Keratinocyte (primary cell): Measurements from ENCODE around the gene ANO2.

Experiments used
- CTCF ChIP-seq, 3 experiments: IDR thresholded peaks in 1 of 3; conservative IDR thresholded peaks in 1 of 3; optimal IDR thresholded peaks in 1 of 3; 2 replicates in 2 of 3; 3 replicates in 1 of 3; pipeline versions ENCODE3 to v1.5.1; 2011; ENCODE audit warnings: low read length in 3 of 3, mild to moderate bottlenecking in 3 of 3, moderate library complexity in 2 of 3, control low read depth in 1 of 3, inconsistent platforms in 1 of 3; ENCODE audit not compliant: insufficient read depth in 2 of 3; ENCODE audit errors: extremely low read depth in 1 of 3
- EZH2 ChIP-seq: IDR thresholded peaks from one replicate; pipeline ENCODE4 v1.6.1; 2012; ENCODE audit warnings: inconsistent platforms, mild to moderate bottlenecking, low read length, moderate library complexity

DNA sequence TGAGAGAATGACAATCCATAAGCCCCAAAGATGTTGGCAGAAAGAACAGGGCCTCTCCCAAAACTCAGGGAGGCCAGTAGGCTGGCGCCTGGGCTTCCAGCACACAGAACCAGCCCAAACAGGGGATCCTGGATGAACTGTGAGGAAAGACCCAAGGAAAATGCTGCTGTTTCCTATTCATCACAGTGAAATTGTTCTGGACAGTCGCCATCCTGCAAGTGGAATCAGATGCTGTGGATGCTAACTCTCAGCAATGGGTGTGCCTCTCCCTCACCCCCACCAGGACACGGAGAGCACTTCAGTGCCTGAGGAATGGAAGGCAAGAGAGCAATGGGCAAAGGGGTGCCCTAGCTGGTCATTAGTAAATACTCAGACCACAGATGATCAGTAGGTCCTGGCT, 80.8 kb downstream of the ANO2 start:
- TF ChIP-seq CTCF (optimal IDR thresholded peaks at IDR 0.05 in 1 of 3, IDR thresholded peaks at IDR 0.05 in 1 of 3, conservative IDR thresholded peaks at IDR 0.05 in 1 of 3; ENCODE audit: extremely low read depth in 1 of 3, insufficient read depth in 2 of 3, low read length in 3 of 3) (no peak), EZH2 (no peak)
